A673 (cell line): ENCODE measurements around the gene CLDN20. TPM values are rescaled to one million over a fixed set of nuclear protein-coding genes. Genes with fewer than 3 reads are reported as not detected.

ENCODE experiments used
- BruUV-seq: library from RNA; stranded (reverse); fragments of 400-500 nt; replicated peaks from 2 replicates; lab custom pipeline; 2021; lab: Mats Ljungman, UMichigan
- CTCF ChIA-PET: fragments of 300-600 bp; sonication (Branson Sonifier 250); formaldehyde crosslinking; loops from one replicate; lab custom pipeline; 2022; ENCODE audit warnings: antibody characterized with exemption; lab: Charles Lee
- POLR2A ChIA-PET: fragments of 300-600 bp; sonication (Branson Sonifier 250); formaldehyde crosslinking; loops from one replicate; lab custom pipeline; 2022; ENCODE audit warnings: antibody characterized with exemption; ENCODE audit not compliant: low non-redundant PET; lab: Charles Lee
- DNase-seq: peaks from one replicate; pipeline ENCODE4 v3.0.0-alpha.2; 2015; ENCODE audit warnings: low spot score
- H3K27ac ChIP-seq: fragments of 200-600 bp; sonication (generic); 2 replicates; pipeline ENCODE4 v1.5.1; 2016; ENCODE audit warnings: mixed run types, low read depth, mild to moderate bottlenecking, mixed read lengths, antibody characterized with exemption, low read length; ENCODE audit not compliant: poor library complexity, severe bottlenecking
- H3K27me3 ChIP-seq: fragments of 200-600 bp; sonication (generic); replicated peaks from 2 replicates; pipeline ENCODE4 v1.6.1; 2017; ENCODE audit warnings: mixed run types, low read depth, mild to moderate bottlenecking, mixed read lengths, antibody characterized with exemption, low read length; ENCODE audit not compliant: insufficient read depth, poor library complexity
- H3K36me3 ChIP-seq: fragments of 200-600 bp; sonication (generic); 2 replicates; pipeline ENCODE4 v1.6.1; 2016; ENCODE audit warnings: mixed run types, mild to moderate bottlenecking, mixed read lengths, antibody characterized with exemption, low read length; ENCODE audit not compliant: insufficient read depth, poor library complexity, severe bottlenecking
- H3K4me1 ChIP-seq: fragments of 200-600 bp; sonication (generic); 2 replicates; pipeline ENCODE4 v1.6.1; 2017; ENCODE audit warnings: mixed run types, mild to moderate bottlenecking, mixed read lengths, antibody characterized with exemption, low read length; ENCODE audit not compliant: insufficient read depth, poor library complexity, severe bottlenecking
- H3K4me3 ChIP-seq: fragments of 200-600 bp; sonication (generic); 2 replicates; pipeline ENCODE4 v1.5.1; 2016; ENCODE audit warnings: low read depth, mixed run types, mild to moderate bottlenecking, mixed read lengths, low read length; ENCODE audit not compliant: poor library complexity, severe bottlenecking
- H3K9me3 ChIP-seq: fragments of 200-600 bp; sonication (generic); 2 replicates; pipeline ENCODE4 v1.6.1; 2016; ENCODE audit warnings: mixed run types, low read depth, mild to moderate bottlenecking, mixed read lengths, antibody characterized with exemption, low read length; ENCODE audit not compliant: poor library complexity, severe bottlenecking
- CTCF ChIP-seq: fragments of 300-800, 200-600 bp; sonication (generic); conservative IDR thresholded peaks from 2 replicates; pipeline ENCODE4 v1.5.1; 2017; ENCODE audit warnings: low read depth, mild to moderate bottlenecking, antibody characterized with exemption, low read length, moderate library complexity, mixed read lengths
- EZH2 ChIP-seq: fragments of 200-600 bp; sonication (generic); IDR thresholded peaks from 2 replicates; pipeline ENCODE4 v1.6.1; 2017; ENCODE audit warnings: borderline replicate concordance, low read depth, mild to moderate bottlenecking, mixed read lengths, antibody characterized with exemption, low read length; ENCODE audit not compliant: poor library complexity, severe bottlenecking
- intact Hi-C: fragments of 100-400 bp; cut with micrococcal nuclease; formaldehyde crosslinking; loops from one replicate; pipeline ENCODE4 v1.10.0; 2022; ENCODE audit not compliant: unreplicated experiment
- total RNA-seq: library from RNA; stranded (reverse); gene quantifications from 2 replicates; pipeline ENCODE4 v1.2.3, GENCODE V29; 2021

The CLDN20 gene
- total RNA-seq, 1 experiment from 2014 or later = not detected

GRCh38 chr6:155316419-155316818 is 52.6 kb downstream of the CLDN20 start:
- Histone ChIP-seq H3K27ac (no peak overlapping the region), H3K4me1 (peaks cover 14% of the 10 kb centered on the region), H3K9me3 (no peaks in the 10 kb centered on the region), H3K4me3 (no peak overlapping the region), H3K27me3 (no peaks in the 10 kb centered on the region), H3K36me3 (no peaks in the 10 kb centered on the region)
- ChIA-PET CTCF (interaction anchor here (0.7 kb wide), 1 partner anchor 139 kb away, joined by 4 read pairs; no protein-coding TSS in a partner anchor), POLR2A (interaction anchor here (0.6 kb wide), 2 partner anchors 8 to 917 kb away, joined by 3 to 11 read pairs; no protein-coding TSS in a partner anchor)
- intact Hi-C loops = loop anchor here (5.0 kb wide), 1 partner anchor 384 kb away; no protein-coding TSS in a partner anchor
- DNase-seq = no peak
- no peak for TF ChIP-seq CTCF
- no peak for TF ChIP-seq EZH2
- BruUV-seq = no TSS peak

GRCh38 chr6:155317186-155317585 is 53.4 kb downstream of the CLDN20 start:
- peaks cover 12% of the 10 kb centered on the region for H3K4me1 ChIP-seq
- no peak overlapping the region for H3K27ac ChIP-seq
- BruUV-seq = no TSS peak
- ChIA-PET POLR2A (no interaction called here), CTCF (no interaction called here)
- H3K36me3 ChIP-seq = no peaks in the 10 kb centered on the region
- DNase-seq = peak; percentile 40
- no peaks in the 10 kb centered on the region for H3K9me3 ChIP-seq
- no peak overlapping the region for H3K4me3 ChIP-seq
- H3K27me3 ChIP-seq = no peaks in the 10 kb centered on the region
- TF ChIP-seq CTCF (peak; percentile 55; the same call in 1 of the 2 replicates), EZH2 (no peak)
- intact Hi-C loops = loop anchor here (5.0 kb wide), 1 partner anchor 385 kb away; no protein-coding TSS in a partner anchor

- no peaks in the 10 kb centered on the region for H3K27me3 ChIP-seq
- ChIA-PET CTCF (interaction anchor here (0.6 kb wide), 1 partner anchor 335 kb away, joined by 5 read pairs; no protein-coding TSS in a partner anchor), POLR2A (no interaction called here)
- BruUV-seq = no TSS peak
- intact Hi-C loops = loop anchor here (5.0 to 10.0 kb wide), 2 partner anchors 388 to 1235 kb away; no protein-coding TSS in a partner anchor
- H3K9me3 ChIP-seq = no peaks in the 10 kb centered on the region
- TF ChIP-seq CTCF (no peak), EZH2 (no peak)
- no peak for DNase-seq
- no peak overlapping the region for H3K27ac ChIP-seq
- no peaks in the 10 kb centered on the region for H3K36me3 ChIP-seq
- H3K4me1 ChIP-seq = peaks cover 12% of the 10 kb centered on the region
- no peak overlapping the region for H3K4me3 ChIP-seq
These were observed 56.1 kb downstream of the CLDN20 start for GRCh38 chr6:155319902-155320301.
